GM23248 (cell line): Measurements from ENCODE around the gene DDX4.
"Not testable (repeated sequence)": the region's sequence is repeated elsewhere in the genome, so short reads cannot be mapped to it uniquely, and the experiment has no call there.

Source experiments
- EZH2 ChIP-seq: fragments of 200-600 bp; sonication (generic); IDR thresholded peaks from 2 replicates; pipeline ENCODE4 v1.6.1; 2018; ENCODE audit warnings: antibody characterized with exemption, mild to moderate bottlenecking; ENCODE audit not compliant: insufficient read depth, poor library complexity, severe bottlenecking
- EZH2phosphoT487 ChIP-seq: fragments of 200-600 bp; sonication (generic); IDR thresholded peaks from 2 replicates; pipeline ENCODE4 v1.6.1; 2018; ENCODE audit warnings: antibody characterized with exemption, moderate library complexity, mild to moderate bottlenecking, low read depth; ENCODE audit not compliant: insufficient read depth

- TF ChIP-seq EZH2phosphoT487, EZH2: not testable (repeated sequence)
Observed at GRCh38 chr5:55761721-55762120, 23.9 kb downstream of the DDX4 start.
